PFSK-1 (cell line): ENCODE data around the gene MYH14.

Source experiments
- FOXP2 ChIP-seq: optimal IDR thresholded peaks from 2 replicates; pipeline ENCODE3; 2011; ENCODE audit warnings: borderline replicate concordance, control low read depth, inconsistent platforms; ENCODE audit not compliant: insufficient read depth; ENCODE audit errors: extremely low read length, extremely low read depth
- POLR2AphosphoS5 ChIP-seq: IDR thresholded peaks from 2 replicates; pipeline ENCODE4 v1.6.1; 2012; ENCODE audit warnings: low read depth, mild to moderate bottlenecking, control low read depth, low read length, moderate library complexity
- REST ChIP-seq, 2 experiments: IDR thresholded peaks; 2 replicates each; pipeline versions ENCODE4 v1.6.1 to v1.8.0; 2011 to 2012; ENCODE audit warnings: low read depth in 2 of 2, low read length in 2 of 2, control low read depth in 1 of 2, inconsistent platforms in 1 of 2, mild to moderate bottlenecking in 1 of 2, moderate library complexity in 1 of 2; ENCODE audit not compliant: insufficient read depth in 1 of 2
- SIN3A ChIP-seq: IDR thresholded peaks from 2 replicates; pipeline ENCODE4 v1.6.1; 2012; ENCODE audit warnings: mild to moderate bottlenecking, low read length, moderate library complexity, borderline replicate concordance; ENCODE audit not compliant: insufficient read depth
- TAF1 ChIP-seq: IDR thresholded peaks from 2 replicates; pipeline ENCODE4 v1.6.1; 2012; ENCODE audit warnings: low read length, control low read depth, borderline replicate concordance; ENCODE audit not compliant: insufficient read depth

The MYH14 gene

DNA sequence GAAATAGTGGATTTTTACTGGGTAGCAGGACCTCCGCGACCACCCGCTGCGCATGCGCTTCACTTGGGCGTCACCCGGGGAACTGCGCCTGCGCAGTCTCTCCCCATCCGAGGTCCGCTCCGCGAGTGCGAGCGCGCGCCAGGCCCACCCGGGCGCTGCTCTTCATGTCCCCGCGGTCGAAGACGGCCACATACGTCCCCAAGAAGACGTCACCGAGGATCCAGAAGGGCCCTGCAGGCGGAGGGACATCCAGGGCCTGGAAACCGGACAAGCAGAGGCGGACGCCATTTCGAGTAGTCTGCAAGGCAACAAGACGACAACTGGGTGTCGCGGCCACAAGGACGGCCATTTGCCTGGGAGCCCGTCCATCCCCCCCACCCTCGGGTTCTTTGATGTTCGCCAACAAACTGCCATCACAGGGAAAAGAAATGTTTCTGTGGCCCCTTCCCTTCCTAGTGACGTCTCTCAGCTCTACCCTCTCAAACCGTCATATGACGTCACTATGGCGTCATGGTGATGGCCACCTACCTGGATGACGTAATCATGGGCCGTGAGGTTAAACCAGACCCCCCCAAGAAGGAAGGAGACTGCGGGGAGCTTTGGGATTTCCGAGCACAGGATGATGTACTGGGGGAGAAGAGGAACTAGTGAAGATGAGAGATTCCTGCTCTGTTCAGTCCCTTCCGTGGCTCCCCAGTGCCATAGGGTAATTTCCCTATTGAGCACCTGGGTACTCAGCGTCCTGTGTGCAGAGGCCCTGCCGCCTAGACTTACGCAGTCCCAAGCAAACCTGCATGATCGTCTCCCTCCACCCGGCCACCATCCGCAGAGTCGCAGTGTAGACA is 155.3 kb downstream of the MYH14 start:
- TF ChIP-seq SIN3A = no peak
- no peak for TF ChIP-seq TAF1
- no peak for TF ChIP-seq FOXP2
- no peak for TF ChIP-seq POLR2AphosphoS5
- no peak for TF ChIP-seq REST (IDR thresholded peaks at IDR 0.05; ENCODE audit: insufficient read depth in 1 of 2, low read depth in 2 of 2, low read length in 2 of 2)

- TF ChIP-seq FOXP2 (no peak), TAF1 (no peak), POLR2AphosphoS5 (no peak)
Measured at GRCh38 chr19:50359328-50359818, 156.0 kb downstream of the MYH14 start.
